ENCODE results near the gene PRRC1.
A peak's percentile ranks its signal among the peaks of the same experiment; 100 is the strongest.

DNA sequence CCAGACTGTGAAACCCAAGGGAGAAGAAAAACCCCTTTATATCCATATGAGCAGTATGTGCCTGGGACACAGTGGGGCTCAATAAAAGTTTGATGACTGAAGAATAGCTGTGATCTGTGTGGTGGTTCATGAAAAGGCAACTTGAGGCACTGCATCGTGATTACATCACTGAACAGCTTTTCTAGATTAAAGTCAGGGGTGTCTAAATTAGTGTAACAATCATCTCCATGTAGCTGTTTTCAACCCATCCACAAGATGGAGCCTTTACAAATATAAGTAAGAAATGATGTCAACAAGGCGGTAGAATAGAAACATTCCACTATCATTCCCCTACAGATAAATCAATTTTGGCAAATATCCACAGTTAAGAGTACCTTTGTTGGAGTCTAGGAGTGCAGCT, 55.5 kb downstream of the PRRC1 start:
- peak in 1 of 6 experiments; percentile 27 for TF ChIP-seq CTCF (IDR thresholded peaks at IDR 0.05)
- no peak for TF ChIP-seq POLR2AphosphoS5 (IDR thresholded peaks at IDR 0.05)
